GM21717 (cell line): ENCODE measurements around the gene PTPN20.
"Not testable (repeated sequence)": the region's sequence is repeated elsewhere in the genome, so short reads cannot be mapped to it uniquely, and the experiment has no call there.

Experiments
- ATAC-seq: cut with Tn5 transposase; IDR thresholded peaks from one replicate; pipeline ENCODE4 v1.9.1; 2021; ENCODE audit warnings: mild to moderate bottlenecking, moderate library complexity; ENCODE audit not compliant: unreplicated experiment

The PTPN20 gene

GRCh38 chr10:46911144-46911876 is at the start of gene PTPN20:
PTPN20 (plus strand) TSS chr10:46911428; CDS start chr10:46932500, 21,072 bp downstream.
- ATAC-seq: peak; percentile 91

GRCh38 chr10:46869716-46870115 is 41.5 kb upstream of the PTPN20 start:
- not testable (repeated sequence) for ATAC-seq

GRCh38 chr10:46871583-46871982 is 39.6 kb upstream of the PTPN20 start:
- not testable (repeated sequence) for ATAC-seq

GRCh38 chr10:46875304-46875703 is 35.9 kb upstream of the PTPN20 start:
- not testable (repeated sequence) for ATAC-seq

- not testable (repeated sequence) for ATAC-seq
Observed at GRCh38 chr10:46876773-46877172, 34.5 kb upstream of the PTPN20 start.

GRCh38 chr10:46878761-46879160 is 32.5 kb upstream of the PTPN20 start:
- ATAC-seq: not testable (repeated sequence)

- ATAC-seq: not testable (repeated sequence)
Observed at GRCh38 chr10:46890813-46891611, 20.2 kb upstream of the PTPN20 start.

- ATAC-seq: not testable (repeated sequence)
Observed at GRCh38 chr10:46896762-46897692, 14.2 kb upstream of the PTPN20 start.

GRCh38 chr10:46901247-46901646 is 10.0 kb upstream of the PTPN20 start:
- ATAC-seq: not testable (repeated sequence)

GRCh38 chr10:46903874-46904273 is 7.4 kb upstream of the PTPN20 start:
- not testable (repeated sequence) for ATAC-seq

GRCh38 chr10:46906359-46906758 is 4.9 kb upstream of the PTPN20 start:
- not testable (repeated sequence) for ATAC-seq

GRCh38 chr10:46907185-46908117 is 3.8 kb upstream of the PTPN20 start:
- not testable (repeated sequence) for ATAC-seq

- ATAC-seq: not testable (repeated sequence)
Observed at GRCh38 chr10:46922498-46922897, 11.3 kb downstream of the PTPN20 start.

GRCh38 chr10:46925156-46925555 is 13.9 kb downstream of the PTPN20 start:
- not testable (repeated sequence) for ATAC-seq

GRCh38 chr10:46925853-46926252 is 14.6 kb downstream of the PTPN20 start:
- not testable (repeated sequence) for ATAC-seq

GRCh38 chr10:46928810-46929209 is 17.6 kb downstream of the PTPN20 start:
- not testable (repeated sequence) for ATAC-seq

- not testable (repeated sequence) for ATAC-seq
Observed at GRCh38 chr10:46932383-46932782, 21.2 kb downstream of the PTPN20 start.

- not testable (repeated sequence) for ATAC-seq
Observed at GRCh38 chr10:46941091-46941490, 29.9 kb downstream of the PTPN20 start.

GRCh38 chr10:46948687-46949518 is 37.7 kb downstream of the PTPN20 start:
- ATAC-seq: not testable (repeated sequence)
